ENCODE results near the gene AHR.

- no peak for TF ChIP-seq POLR2AphosphoS5 (IDR thresholded peaks at IDR 0.05)
- TF ChIP-seq, protein P1, sequence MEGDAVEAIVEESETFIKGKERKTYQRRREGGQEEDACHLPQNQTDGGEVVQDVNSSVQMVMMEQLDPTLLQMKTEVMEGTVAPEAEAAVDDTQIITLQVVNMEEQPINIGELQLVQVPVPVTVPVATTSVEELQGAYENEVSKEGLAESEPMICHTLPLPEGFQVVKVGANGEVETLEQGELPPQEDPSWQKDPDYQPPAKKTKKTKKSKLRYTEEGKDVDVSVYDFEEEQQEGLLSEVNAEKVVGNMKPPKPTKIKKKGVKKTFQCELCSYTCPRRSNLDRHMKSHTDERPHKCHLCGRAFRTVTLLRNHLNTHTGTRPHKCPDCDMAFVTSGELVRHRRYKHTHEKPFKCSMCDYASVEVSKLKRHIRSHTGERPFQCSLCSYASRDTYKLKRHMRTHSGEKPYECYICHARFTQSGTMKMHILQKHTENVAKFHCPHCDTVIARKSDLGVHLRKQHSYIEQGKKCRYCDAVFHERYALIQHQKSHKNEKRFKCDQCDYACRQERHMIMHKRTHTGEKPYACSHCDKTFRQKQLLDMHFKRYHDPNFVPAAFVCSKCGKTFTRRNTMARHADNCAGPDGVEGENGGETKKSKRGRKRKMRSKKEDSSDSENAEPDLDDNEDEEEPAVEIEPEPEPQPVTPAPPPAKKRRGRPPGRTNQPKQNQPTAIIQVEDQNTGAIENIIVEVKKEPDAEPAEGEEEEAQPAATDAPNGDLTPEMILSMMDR (IDR thresholded peaks at IDR 0.05) = no peak
These were observed 42.2 kb downstream of the AHR start for GRCh38 chr7:17340655-17341054.
